H1 (cell line): ENCODE data around the gene ADAMTS16. TPM values are rescaled to one million over a fixed set of nuclear protein-coding genes. Genes with fewer than 3 reads are reported as not detected.

Experiments used
- CTCF ChIA-PET: fragments of 300-600 bp; sonication (Branson Sonifier 250); formaldehyde crosslinking; loops from one replicate; lab custom pipeline; 2021; ENCODE audit not compliant: partially characterized antibody; lab: Charles Lee
- POLR2A ChIA-PET: fragments of 300-600 bp; sonication (Branson Sonifier 250); formaldehyde crosslinking; loops from one replicate; lab custom pipeline; 2021; ENCODE audit warnings: inconsistent platforms; ENCODE audit not compliant: partially characterized antibody; lab: Charles Lee
- DNase-seq, 2 experiments: peaks; one replicate each; pipeline versions ENCODE4 v3.0.0 to v3.0.0-alpha.2; 2010 to 2022; ENCODE audit warnings: low spot score in 2 of 2, low read depth in 1 of 2, mixed read lengths in 1 of 2
- FAIRE-seq: peaks from 2 replicates; lab custom pipeline; 2011; peaks lifted over from hg19 to GRCh38; lab: Jason Lieb, UNC
- H2AFZ ChIP-seq: 2 replicates; pipeline ENCODE4 v1.8.1; 2012; ENCODE audit warnings: low read length, inconsistent platforms
- H2AK5ac ChIP-seq: 2 replicates; pipeline ENCODE4 v1.6.1; 2013; ENCODE audit warnings: low read depth, low read length
- H2BK120ac ChIP-seq: replicated peaks from 2 replicates; pipeline ENCODE3; 2013; ENCODE audit warnings: low read depth, low read length, inconsistent platforms
- H2BK12ac ChIP-seq: 2 replicates; pipeline ENCODE4 v1.6.1; 2013; ENCODE audit warnings: low read depth, low read length
- H2BK15ac ChIP-seq: 2 replicates; pipeline ENCODE4 v1.6.1; 2013; ENCODE audit warnings: low read length
- H2BK20ac ChIP-seq: 2 replicates; pipeline ENCODE4 v1.6.1; 2013; ENCODE audit warnings: low read length
- H2BK5ac ChIP-seq: 2 replicates; pipeline ENCODE4 v1.6.1; 2013; ENCODE audit warnings: low read depth, low read length
- H3K14ac ChIP-seq: 2 replicates; pipeline ENCODE4 v1.6.1; 2013; ENCODE audit warnings: inconsistent platforms; ENCODE audit not compliant: insufficient read length
- H3K18ac ChIP-seq: 2 replicates; pipeline ENCODE4 v1.6.1; 2013; ENCODE audit warnings: low read length; ENCODE audit errors: extremely low read depth
- H3K23ac ChIP-seq: 2 replicates; pipeline ENCODE4 v1.6.1; 2013; ENCODE audit warnings: inconsistent platforms; ENCODE audit not compliant: insufficient read length
- H3K23me2 ChIP-seq: 2 replicates; pipeline ENCODE4 v1.6.1; 2013; ENCODE audit warnings: low read depth, low read length
- H3K27ac ChIP-seq: 2 replicates; pipeline ENCODE4 v1.6.1; 2011; ENCODE audit warnings: low read depth, low read length, inconsistent platforms
- H3K27me3 ChIP-seq, 4 experiments: replicated peaks in 1 of 4; 1 replicate in 1 of 4; 2 replicates in 3 of 4; pipeline versions ENCODE4 v1.6.1 to v1.8.1; 2011 to 2013; ENCODE audit warnings: low read length in 3 of 4, mild to moderate bottlenecking in 3 of 4, inconsistent platforms in 2 of 4, mixed read lengths in 2 of 4, moderate library complexity in 1 of 4; ENCODE audit not compliant: control insufficient read depth in 3 of 4, insufficient read depth in 3 of 4; ENCODE audit errors: extremely low read depth in 1 of 4
- H3K36me3 ChIP-seq, 4 experiments: 2 replicates each; pipeline versions ENCODE4 v1.6.1 to v1.8.1; 2011 to 2013; ENCODE audit warnings: mild to moderate bottlenecking in 4 of 4, low read length in 3 of 4, moderate library complexity in 2 of 4, control low read depth in 1 of 4, inconsistent platforms in 1 of 4; ENCODE audit not compliant: insufficient read depth in 4 of 4, control insufficient read depth in 2 of 4
- H3K4ac ChIP-seq: replicated peaks from 2 replicates; pipeline ENCODE3; 2013; ENCODE audit warnings: low read length, low read depth, mixed read lengths, inconsistent platforms; ENCODE audit not compliant: insufficient read length
- H3K4me1 ChIP-seq, 4 experiments: replicated peaks in 1 of 4; 1 replicate in 1 of 4; 2 replicates in 3 of 4; pipeline versions ENCODE4 v1.6.1 to v1.8.1; 2011 to 2013; ENCODE audit warnings: low read length in 3 of 4, inconsistent platforms in 2 of 4, mixed read lengths in 1 of 4; ENCODE audit not compliant: insufficient read depth in 4 of 4, control insufficient read depth in 3 of 4
- H3K4me2 ChIP-seq, 2 experiments: 2 replicates each; pipeline versions ENCODE4 v1.6.1 to v1.8.1; 2011 to 2013; ENCODE audit warnings: low read depth in 2 of 2, low read length in 2 of 2, control low read depth in 1 of 2, inconsistent platforms in 1 of 2, mild to moderate bottlenecking in 1 of 2; ENCODE audit not compliant: insufficient read depth in 1 of 2
- H3K4me3 ChIP-seq, 4 experiments: fragments of 200-600, 300-600 bp in 1 of 4; sonication (generic), shearing (Covaris generic), sonication (Bioruptor Twin) in 1 of 4; 2 replicates each; pipeline versions ENCODE4 v1.5.1 to v1.8.1; 2011 to 2016; ENCODE audit warnings: low read length in 4 of 4, low read depth in 3 of 4, control low read depth in 2 of 4, inconsistent platforms in 2 of 4, mild to moderate bottlenecking in 2 of 4, mixed read lengths in 1 of 4, moderate library complexity in 1 of 4; ENCODE audit not compliant: insufficient read depth in 2 of 4; ENCODE audit errors: extremely low read depth in 1 of 4
- H3K56ac ChIP-seq: replicated peaks from 2 replicates; pipeline ENCODE3; 2013; ENCODE audit warnings: low read depth, mild to moderate bottlenecking, mixed read lengths, low read length, inconsistent platforms; ENCODE audit not compliant: insufficient read length
- H3K79me1 ChIP-seq: 2 replicates; pipeline ENCODE4 v1.6.1; 2013; ENCODE audit warnings: low read depth, low read length, control low read depth
- H3K79me2 ChIP-seq, 2 experiments: 2 replicates each; pipeline versions ENCODE4 v1.6.1 to v1.8.1; 2012 to 2013; ENCODE audit warnings: low read length in 2 of 2, mild to moderate bottlenecking in 2 of 2, inconsistent platforms in 1 of 2; ENCODE audit not compliant: insufficient read depth in 2 of 2, control insufficient read depth in 1 of 2
- H3K9ac ChIP-seq, 4 experiments: replicated peaks in 1 of 4; 1 replicate in 1 of 4; 2 replicates in 3 of 4; pipeline versions ENCODE4 v1.6.1 to v1.8.1; 2011 to 2013; ENCODE audit warnings: low read depth in 3 of 4, low read length in 3 of 4, control low read depth in 2 of 4, mild to moderate bottlenecking in 2 of 4, moderate library complexity in 2 of 4, inconsistent platforms in 1 of 4; ENCODE audit errors: extremely low read depth in 1 of 4
- H3K9me3 ChIP-seq, 2 experiments: 2 replicates each; pipeline versions ENCODE4 v1.6.1 to v1.8.1; 2012 to 2013; ENCODE audit warnings: mild to moderate bottlenecking in 2 of 2, moderate library complexity in 2 of 2, control low read depth in 1 of 2, inconsistent platforms in 1 of 2, low read depth in 1 of 2, low read length in 1 of 2, mixed read lengths in 1 of 2; ENCODE audit not compliant: insufficient read depth in 2 of 2
- H4K20me1 ChIP-seq, 2 experiments: replicated peaks in 1 of 2; 2 replicates each; pipeline versions ENCODE3 to v1.8.1; 2011 to 2013; ENCODE audit warnings: inconsistent platforms in 2 of 2, low read length in 2 of 2, mild to moderate bottlenecking in 1 of 2; ENCODE audit not compliant: insufficient read depth in 2 of 2, control insufficient read depth in 1 of 2
- H4K5ac ChIP-seq: 2 replicates; pipeline ENCODE4 v1.6.1; 2013; ENCODE audit warnings: low read length, low read depth, mixed read lengths, inconsistent platforms; ENCODE audit not compliant: insufficient read length
- H4K8ac ChIP-seq: 2 replicates; pipeline ENCODE4 v1.8.0; 2013; ENCODE audit warnings: mild to moderate bottlenecking, moderate library complexity, low read length, inconsistent platforms; ENCODE audit not compliant: insufficient read depth; ENCODE audit errors: extremely low read depth
- H4K91ac ChIP-seq: replicated peaks from 2 replicates; pipeline ENCODE3; 2013; ENCODE audit warnings: low read length, mixed read lengths, inconsistent platforms; ENCODE audit not compliant: insufficient read length
- FOSL1 ChIP-seq: IDR thresholded peaks from 2 replicates; pipeline ENCODE4 v1.6.1; 2011; ENCODE audit warnings: mild to moderate bottlenecking, low read depth, low read length, moderate library complexity; ENCODE audit not compliant: insufficient read depth
- polyA plus RNA-seq, 7 experiments: library from polyadenylated mRNA; depleted of rRNA in 3 of 7; stranded (reverse) in 5 of 7; unstranded in 2 of 7; fragments of >200 nt in 5 of 7; fragments of 200-250 nt in 2 of 7; gene quantifications; 1 replicate in 5 of 7; 2 replicates in 1 of 7; 4 replicates in 1 of 7; pipeline versions ENCODE4 v1.2.1 to v1.2.3, GENCODE V29; 2011 to 2013; ENCODE audit warnings: missing spikeins in 2 of 7, mixed read lengths in 2 of 7
- total RNA-seq: library from RNA; stranded (reverse); fragmentation: NEBNext Ultra II Directional; extraction: Animal tissue kit (Norgen Biotek cat#: 25700); gene quantifications from 2 replicates; pipeline ENCODE4 v1.2.1, GENCODE V29; 2021

The ADAMTS16 gene
- total and polyA plus RNA-seq, 2 of the 8 experiments (the other 6 are each of a cell fraction or from before 2014, with no cell fraction given) = 3.7 to 16.0 TPM

DNA sequence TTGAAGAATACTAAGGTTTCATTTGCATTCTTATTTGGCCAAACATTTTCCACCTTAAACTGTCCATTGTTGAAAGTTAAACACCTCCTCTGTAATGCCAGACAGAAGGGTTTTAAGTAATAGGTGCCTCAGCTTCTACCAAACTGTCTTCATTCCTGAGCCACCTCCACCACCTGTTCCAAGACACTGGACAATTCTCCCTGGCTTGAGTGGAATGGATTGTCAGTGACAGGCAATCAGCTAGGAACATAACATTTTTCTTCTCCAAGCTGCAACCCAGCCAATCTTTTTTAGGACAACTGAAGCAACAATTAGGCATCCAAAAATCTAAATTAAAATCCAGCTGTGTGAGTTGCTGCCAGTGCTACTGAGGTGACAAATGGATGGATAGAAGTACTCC, 208.4 kb downstream of the ADAMTS16 start:
- Histone ChIP-seq H3K23ac (no peak overlapping the region), H3K4me3 (no peak overlapping the region), H2BK12ac (no peak overlapping the region), H3K4ac (no peak overlapping the region), H4K91ac (no peak overlapping the region), H3K9me3 (no peaks in the 10 kb centered on the region), H3K18ac (no peak overlapping the region), H3K23me2 (peaks cover 3% of the 10 kb centered on the region; the same call in 1 of the 2 replicates), H3K79me2 (no peaks in the 10 kb centered on the region), H3K56ac (no peak overlapping the region), H3K4me1 (peaks cover 0 to 2% (median 0%) of the 10 kb centered on the region in 4 experiments; a peak in 2 of 7 replicates), H2BK15ac (no peak overlapping the region), H3K27ac (no peak overlapping the region), H4K20me1 (peaks cover 0 to 3% of the 10 kb centered on the region in 2 experiments), H2AK5ac (no peak overlapping the region), H4K5ac (no peak overlapping the region), H3K9ac (no peak overlapping the region), H3K4me2 (no peak overlapping the region), H3K27me3 (no peaks in the 10 kb centered on the region; a peak in 1 of 7 replicates), H4K8ac (no peak overlapping the region), H3K14ac (no peak overlapping the region), H2AFZ (no peak overlapping the region), H3K79me1 (peaks cover 3% of the 10 kb centered on the region), H2BK20ac (no peak overlapping the region), H2BK120ac (no peak overlapping the region), H3K36me3 (no peaks in the 10 kb centered on the region), H2BK5ac (no peak overlapping the region)
- ChIA-PET CTCF (interaction anchor here (1.6 to 2.7 kb wide), 2 partner anchors 71 to 208 kb away, joined by 5 to 8 read pairs; partner anchors contain the start of gene ADAMTS16), POLR2A (no interaction called here)
- FAIRE-seq (no peak), DNase-seq (no peak)
- no peak for TF ChIP-seq FOSL1
